Limb (tissue), 2 donors: ENCODE measurements around the gene GNAO1.
A peak's percentile ranks its signal among the peaks of the same experiment; 100 is the strongest.

Experiments
- DNase-seq, 2 donors: peaks; one replicate each; pipeline ENCODE4 v3.0.0-alpha.2; 2016; ENCODE audit errors: extremely low spot score in 2 of 2

Gene GNAO1

GRCh38 chr16:56289416-56289815, 98.1 kb downstream of the GNAO1 start:
- DNase-seq: no peak

GRCh38 chr16:56289862-56290261, 98.6 kb downstream of the GNAO1 start:
- no peak for DNase-seq

- DNase-seq: no peak
These were observed 102.7 kb downstream of the GNAO1 start for GRCh38 chr16:56294014-56294413.

- peak in 1 of 2 donors; percentile 12 for DNase-seq
These were observed 103.3 kb downstream of the GNAO1 start for GRCh38 chr16:56294579-56294978.

- no peak for DNase-seq
These were observed 103.9 kb downstream of the GNAO1 start for GRCh38 chr16:56295059-56295665.

- DNase-seq: peak; percentile 43 to 69
These were observed 104.6 kb downstream of the GNAO1 start for GRCh38 chr16:56295739-56296527.

- DNase-seq: no peak
These were observed 106.4 kb downstream of the GNAO1 start for GRCh38 chr16:56297684-56298083.

GRCh38 chr16:56298116-56298515, 106.8 kb downstream of the GNAO1 start:
- DNase-seq: no peak

- DNase-seq: no peak
These were observed 107.8 kb downstream of the GNAO1 start for GRCh38 chr16:56298948-56299596.

- no peak for DNase-seq
These were observed 108.9 kb downstream of the GNAO1 start for GRCh38 chr16:56300242-56300623.

- no peak for DNase-seq
These were observed 109.9 kb downstream of the GNAO1 start for GRCh38 chr16:56300891-56301850.

- DNase-seq: no peak
These were observed 111.2 kb downstream of the GNAO1 start for GRCh38 chr16:56302506-56302905.

- no peak for DNase-seq
These were observed 111.9 kb downstream of the GNAO1 start for GRCh38 chr16:56303066-56303715.

- no peak for DNase-seq
These were observed 112.6 kb downstream of the GNAO1 start for GRCh38 chr16:56303880-56304279.

GRCh38 chr16:56305956-56306565, 114.8 kb downstream of the GNAO1 start:
- no peak for DNase-seq

GRCh38 chr16:56306690-56307533, 115.6 kb downstream of the GNAO1 start:
- DNase-seq: no peak

- no peak for DNase-seq
These were observed 116.2 kb downstream of the GNAO1 start for GRCh38 chr16:56307534-56307873.

GRCh38 chr16:56309008-56309407, 117.7 kb downstream of the GNAO1 start:
- no peak for DNase-seq

- DNase-seq: no peak
These were observed 119.4 kb downstream of the GNAO1 start for GRCh38 chr16:56310690-56311089.
